ENCODE data around the gene MOB3A.
"Not testable (repeated sequence)": the region's sequence is repeated elsewhere in the genome, so short reads cannot be mapped to it uniquely, and the experiment has no call there.

The MOB3A gene

DNA sequence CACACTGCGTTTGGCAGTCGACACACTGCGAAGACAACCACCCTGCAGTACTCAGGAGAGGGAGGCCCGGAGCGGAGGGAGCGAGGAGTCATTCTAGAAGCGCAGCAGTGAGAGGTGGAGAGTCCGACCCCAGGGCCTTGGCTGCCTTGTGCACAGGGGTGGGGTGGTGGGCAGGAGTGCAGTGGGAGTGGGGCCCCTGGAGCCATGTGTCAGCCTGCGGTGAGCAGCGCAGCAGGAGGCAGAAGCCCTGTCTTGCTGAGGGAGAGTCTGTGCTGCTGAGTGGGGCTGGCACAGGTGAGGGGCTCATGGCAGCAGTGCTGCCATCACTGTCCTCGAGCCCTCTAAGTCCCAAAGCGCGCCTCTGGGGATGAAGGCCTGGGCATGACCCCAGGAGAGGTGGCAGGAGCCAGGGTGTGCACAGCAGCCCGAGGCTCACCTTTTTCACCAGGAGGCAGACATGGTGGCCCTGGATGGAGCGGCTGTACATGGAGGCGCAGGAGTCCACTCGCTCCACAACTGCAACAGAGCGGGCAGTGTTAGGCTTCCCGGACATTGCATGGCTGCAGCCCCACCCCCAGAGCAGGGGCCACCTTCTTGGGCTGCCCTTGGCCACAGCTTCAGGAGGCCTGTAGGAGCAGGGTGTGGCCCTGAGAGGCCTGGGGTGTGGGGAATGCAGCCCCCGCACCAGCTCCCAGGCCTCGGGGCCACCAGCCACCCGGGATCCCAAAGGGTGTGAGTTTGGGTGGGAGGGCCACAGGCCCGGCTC is 12.3 kb upstream of the MOB3A start:
- DNase-seq (ENCODE audit: low read depth) = no peak

DNA sequence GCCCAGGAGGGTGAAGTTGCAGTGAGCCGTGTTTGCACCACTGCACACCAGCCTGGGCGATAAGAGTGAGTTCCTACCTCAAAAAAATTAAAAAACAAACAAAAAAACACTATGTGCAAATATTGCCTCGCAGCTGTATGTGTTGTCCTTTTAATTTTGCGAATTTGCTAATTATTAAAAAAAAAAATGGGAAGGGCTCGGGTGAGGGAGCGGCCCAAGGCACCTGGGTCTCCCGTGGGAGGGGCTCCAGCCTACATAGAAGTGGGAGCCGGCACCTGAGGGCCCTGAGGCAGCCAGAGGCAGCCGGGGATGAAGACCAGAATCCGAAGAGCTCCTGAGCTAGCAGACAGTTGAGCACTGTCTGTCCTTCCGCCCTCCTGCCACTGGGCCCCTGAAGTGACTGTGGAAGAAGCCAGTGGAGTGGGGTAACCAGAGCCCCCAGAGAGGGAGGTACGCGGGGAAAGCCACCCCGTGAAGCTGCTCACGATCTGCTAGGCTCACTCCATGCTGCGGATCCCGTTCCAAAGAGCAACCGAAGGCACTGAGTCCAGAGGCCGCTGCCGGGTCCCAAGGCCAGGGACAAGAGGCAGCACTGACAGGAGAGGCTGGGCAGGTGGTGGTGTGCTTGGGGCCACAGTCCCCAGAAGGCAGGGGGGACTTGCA is 7.0 kb upstream of the MOB3A start:
- DNase-seq (ENCODE audit: low read depth) = no peak

DNA sequence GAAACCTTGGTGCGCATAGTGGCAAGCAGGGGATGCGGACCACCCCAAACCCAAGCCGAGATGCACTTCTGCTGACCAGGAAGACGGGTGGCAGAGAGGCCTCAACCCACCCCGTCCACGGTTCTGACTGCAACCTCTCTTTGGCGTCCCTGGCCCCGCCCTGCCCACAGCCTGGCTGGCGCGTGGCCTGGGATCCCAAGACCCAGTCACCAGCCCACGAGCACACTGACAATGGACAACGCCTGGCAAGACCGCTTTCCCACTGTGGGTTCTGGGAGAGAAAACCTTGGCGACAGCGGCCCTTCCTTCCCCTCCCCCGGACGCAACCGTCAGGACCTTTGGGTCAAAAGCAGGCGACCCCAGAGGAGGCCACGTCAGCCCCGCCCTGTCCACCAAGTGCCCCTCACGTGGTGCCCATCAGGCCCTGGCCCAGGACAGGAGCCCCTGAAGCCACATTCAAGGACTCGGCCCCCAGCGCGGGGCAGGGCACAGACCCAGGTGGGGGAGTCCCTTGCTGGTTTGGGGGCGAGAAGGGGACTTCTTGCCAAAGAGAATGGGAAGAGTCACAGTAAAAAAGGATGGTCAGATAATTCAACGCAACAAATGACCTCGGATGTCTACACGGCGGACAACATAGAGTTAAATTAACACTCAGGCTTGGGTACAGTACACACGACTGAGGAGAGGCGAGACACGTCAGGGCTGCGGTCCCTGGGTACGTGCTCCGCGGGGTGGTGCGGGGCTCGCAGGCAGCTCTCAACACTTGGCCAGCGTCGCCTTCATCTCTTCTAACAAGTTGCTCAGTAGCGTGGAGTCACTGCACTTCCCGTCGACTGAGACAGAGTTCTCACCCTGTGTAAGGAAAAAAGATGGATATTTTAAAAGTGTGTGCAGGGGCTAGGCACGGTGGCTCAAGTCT is 5.5 kb upstream of the MOB3A start:
- DNase-seq (ENCODE audit: low read depth) = no peak

DNA sequence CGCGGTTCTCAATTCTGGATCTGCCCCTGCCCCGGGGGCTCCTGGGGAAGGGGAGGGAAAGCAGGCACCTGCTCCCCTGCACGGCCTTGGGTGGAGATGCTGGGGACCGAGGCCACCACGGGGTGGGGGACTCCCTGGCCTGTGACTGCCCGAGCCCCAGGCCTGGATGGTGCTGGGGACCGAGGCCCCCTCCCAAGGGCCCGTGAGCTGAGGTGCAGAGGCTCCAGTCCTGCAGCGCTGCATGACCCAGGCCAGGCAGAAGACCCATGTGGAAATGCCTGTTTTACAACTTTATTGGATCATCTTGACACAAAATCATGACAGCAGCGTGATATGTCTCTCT is 4.6 kb upstream of the MOB3A start:
- DNase-seq (ENCODE audit: low read depth) = no peak

DNA sequence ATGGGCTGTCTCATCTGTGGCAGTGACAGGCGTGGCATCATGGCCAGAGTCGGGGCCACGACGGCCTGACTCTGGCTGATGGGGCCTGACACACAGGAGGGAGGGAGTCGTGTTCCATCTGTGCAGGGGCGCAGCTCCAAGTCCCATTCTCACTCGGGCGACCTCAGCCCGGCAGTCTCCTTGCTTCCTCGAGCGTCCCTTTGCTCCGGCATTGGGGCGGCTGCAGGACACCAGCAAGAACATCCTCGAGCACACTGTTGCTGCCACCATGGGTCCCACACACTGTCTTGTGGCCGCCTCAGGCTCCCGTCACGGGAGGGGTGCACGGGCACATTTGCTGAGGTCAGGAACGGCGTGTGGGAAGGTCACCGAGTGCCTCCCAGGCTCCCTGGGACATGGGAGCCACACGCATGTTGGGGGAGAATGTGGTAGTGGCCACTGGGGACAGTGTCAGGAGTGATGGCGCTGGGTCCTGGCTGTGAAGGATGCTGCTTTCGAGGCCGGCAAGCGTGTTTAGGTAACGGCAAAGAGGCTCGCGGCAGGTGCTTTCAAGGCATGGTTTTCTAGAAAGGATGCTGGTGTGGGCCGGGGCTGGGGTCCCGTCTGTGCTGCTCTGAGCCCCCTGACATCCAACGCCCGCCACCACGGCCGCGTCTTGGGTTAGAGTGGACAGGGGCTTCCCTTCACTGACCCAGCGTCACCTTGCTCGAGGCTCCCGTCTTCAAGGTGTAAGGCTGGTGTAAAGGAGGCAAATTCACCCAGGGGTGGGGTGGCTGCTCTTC is 4.0 kb upstream of the MOB3A start:
- DNase-seq (ENCODE audit: low read depth) = no peak

DNA sequence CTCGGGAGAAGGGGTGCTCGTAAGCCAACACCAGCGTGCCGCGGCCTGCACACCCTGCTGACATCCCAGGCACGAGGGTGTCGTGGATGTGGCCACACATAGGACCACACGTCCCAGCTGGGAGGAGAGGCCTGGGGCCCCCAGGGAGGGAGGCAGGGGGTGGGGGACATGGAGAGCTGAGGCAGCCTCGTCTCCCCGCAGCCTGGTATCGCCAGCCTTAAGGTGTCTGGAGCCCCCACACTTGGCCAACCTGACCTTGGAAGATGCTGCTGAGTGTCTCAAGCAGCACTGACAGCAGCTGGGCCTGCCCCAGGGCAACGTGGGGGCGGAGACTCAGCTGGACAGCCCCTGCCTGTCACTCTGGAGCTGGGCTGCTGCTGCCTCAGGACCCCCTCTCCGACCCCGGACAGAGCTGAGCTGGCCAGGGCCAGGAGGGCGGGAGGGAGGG is 3.0 kb upstream of the MOB3A start:
- DNase-seq (ENCODE audit: low read depth) = no peak

DNA sequence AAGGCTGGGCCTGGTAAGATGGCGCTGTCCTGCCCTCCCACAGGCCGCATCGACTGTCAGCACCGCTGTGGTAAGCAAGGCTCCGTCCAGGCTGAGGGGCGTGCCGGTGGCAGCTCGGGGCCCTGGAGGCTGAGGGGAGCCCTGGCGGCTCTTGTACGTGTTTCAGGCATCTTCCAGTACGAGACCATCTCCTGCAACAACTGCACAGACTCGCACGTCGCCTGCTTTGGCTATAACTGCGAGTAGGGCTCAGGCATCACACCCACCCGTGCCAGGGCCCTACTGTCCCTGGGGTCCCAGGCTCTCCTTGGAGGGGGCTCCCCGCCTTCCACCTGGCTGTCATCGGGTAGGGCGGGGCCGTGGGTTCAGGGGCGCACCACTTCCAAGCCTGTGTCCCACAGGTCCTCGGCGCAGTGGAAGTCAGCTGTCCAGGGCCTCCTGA is 1.8 kb upstream of the MOB3A start:
- DNase-seq (ENCODE audit: low read depth) = no peak

DNA sequence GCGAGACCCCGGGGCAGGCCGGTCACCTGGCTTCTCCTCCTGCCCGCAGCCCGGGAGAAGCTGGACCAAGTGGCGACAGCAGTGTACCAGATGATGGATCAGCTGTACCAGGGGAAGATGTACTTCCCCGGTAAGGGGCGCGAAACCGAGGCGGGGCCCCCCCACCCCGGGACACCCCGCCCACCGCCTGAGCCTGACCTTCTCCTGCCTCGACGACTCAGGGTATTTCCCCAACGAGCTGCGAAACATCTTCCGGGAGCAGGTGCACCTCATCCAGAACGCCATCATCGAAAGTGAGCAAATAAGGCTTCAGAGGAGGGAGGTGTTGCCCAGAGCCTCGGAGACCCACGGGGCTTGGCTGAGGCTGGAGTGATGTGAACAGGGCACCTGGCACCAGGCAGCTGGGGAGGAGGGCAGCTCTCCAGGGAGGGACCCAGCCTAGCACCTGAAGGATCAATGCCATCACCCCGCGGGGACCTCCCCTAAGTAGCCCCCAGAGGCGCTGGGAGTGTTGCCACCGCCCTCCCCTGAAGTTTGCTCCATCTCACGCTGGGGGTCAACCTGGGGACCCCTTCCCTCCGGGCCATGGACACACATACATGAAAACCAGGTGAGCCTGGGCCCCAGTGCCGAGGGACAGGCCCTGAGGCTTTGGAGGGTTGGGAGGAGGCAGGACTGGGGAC is 1.2 kb upstream of the MOB3A start:
- no peak for DNase-seq (ENCODE audit: low read depth)

DNA sequence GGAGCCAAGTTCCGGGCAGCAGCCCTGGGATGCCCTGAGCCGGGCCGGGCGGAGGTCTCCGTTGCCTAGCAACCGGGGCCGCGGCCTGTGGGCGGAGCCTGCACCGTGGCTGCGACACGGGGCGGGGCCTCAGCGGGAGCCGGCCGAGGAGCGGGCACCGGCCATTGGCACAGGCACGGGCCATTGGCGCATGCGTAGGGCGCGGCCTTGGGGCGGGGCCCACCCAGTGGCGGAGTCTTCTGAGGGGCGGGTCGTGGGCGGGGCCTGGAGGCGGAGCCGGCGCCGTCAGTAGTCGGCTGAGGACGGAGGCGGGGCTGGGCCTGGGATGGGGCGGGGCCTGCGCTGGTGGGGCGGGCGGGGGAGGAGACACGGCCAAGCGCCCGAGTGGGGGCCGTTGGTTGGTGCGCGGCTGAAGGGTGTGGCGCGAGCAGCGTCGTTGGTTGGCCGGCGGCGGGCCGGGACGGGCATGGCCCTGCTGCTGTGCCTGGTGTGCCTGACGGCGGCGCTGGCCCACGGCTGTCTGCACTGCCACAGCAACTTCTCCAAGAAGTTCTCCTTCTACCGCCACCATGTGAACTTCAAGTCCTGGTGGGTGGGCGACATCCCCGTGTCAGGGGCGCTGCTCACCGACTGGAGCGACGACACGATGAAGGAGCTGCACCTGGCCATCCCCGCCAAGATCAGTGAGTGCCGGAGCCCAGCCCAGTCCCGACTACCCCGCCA is 515 bp upstream of the MOB3A start, which contains the start of gene IZUMO4:
IZUMO4 (plus strand) TSS at position 436 of the 723 bp plus-strand sequence; CDS start at position 467, 31 bp downstream.
- peak; percentile 60 for DNase-seq (ENCODE audit: low read depth)

DNA sequence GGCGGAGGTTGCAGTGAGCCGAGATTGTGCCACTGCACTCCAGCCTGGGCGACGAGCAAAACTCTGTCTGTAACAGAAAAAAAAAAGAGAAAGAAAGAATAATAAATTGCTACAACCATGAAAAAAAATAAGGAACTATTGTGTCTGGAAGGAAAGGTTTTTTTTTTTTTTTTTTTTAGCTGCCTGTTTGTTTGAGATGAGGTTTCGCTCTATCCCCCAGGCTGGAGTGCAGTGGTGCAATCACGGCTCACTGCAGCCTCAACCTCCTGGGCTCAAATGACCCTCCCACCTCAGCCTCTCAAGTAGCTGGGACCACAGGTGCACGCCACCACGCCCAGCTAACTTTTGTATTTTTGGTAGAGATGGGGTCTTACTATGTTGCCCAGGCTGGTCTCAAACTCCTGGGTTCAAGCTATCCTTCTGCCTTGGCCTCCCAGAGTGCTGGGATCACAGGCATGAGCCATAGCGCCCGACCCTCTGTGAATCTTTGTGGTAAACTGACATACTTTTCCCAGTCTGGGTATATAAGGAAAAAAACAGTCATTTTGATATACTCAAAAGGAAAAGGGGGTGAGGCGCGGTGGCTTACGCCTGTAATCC is 4.1 kb downstream of the MOB3A start:
- not testable (repeated sequence) for DNase-seq (ENCODE audit: low read depth)

DNA sequence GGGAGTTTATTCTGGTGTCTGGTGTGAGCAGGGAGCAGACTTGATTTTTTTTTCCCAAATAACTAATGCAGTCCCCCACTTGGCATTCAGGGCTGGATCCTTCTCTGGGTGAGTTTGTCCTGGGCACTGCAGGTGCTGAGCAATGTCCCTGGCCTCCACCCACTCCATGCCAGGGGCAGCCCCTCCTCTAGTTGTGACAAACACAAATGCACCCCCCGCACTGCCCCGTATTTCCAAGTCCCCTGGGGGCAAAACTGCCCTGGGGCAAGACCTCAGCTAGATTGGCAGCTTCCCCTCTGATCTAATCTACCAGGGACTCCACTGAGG is 6.4 kb downstream of the MOB3A start:
- no peak for DNase-seq (ENCODE audit: low read depth)

DNA sequence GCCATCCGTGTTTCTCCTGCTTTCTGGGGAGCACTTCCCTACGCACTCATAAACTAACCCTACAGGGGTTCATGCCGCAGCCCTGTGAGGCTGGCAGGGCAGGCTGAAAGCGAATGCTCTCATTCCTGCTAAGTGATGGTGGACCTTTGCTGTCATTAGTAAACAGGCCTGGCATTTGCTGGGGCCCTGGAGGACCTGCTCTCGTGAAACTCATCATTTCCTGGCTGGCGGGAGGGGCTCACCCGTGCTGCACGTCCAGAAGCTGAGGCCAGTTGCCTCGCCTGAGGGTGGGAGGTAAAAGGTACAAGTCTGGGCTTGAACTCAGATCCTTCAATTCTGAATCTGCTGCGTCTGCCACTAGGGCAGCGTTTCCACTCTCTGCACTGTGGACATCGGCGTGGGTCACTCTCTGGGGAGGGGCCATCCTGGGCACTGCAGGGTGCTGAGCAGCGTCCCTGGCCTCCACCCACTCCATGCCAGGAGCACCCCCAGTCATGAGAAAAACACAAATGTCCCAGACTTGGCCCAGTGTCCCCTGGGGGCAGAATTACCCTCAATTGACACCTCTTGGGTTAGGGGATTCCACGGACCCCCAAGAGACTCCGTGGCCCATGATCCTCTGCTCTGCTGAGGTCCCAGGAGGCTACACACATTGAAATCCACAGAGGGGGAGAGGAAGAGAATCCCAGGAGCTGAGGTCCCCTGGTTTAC is 7.0 kb downstream of the MOB3A start:
- no peak for DNase-seq (ENCODE audit: low read depth)

DNA sequence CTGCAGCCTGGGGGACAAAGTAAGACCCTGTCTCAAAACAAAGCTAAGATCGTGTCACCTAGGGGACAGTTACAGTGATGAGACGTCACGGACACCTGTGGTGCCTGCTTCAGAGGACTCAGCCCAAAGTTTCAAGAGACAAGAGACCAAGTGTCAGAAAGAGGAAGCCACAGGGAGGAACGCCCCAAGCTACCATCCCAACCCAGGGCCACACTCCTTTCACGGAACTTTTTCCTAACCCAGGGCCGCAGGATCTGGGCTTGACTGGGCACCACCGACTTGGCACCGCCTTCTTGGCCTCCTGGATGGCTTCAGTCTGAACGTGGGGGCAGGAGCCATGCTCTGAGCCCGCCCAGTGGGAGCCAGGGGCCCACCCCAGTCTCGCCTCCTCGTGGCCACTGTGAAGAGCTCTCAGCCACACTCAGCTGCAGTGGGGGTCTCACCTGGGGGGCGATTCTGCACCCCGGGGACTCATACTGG is 8.5 kb downstream of the MOB3A start:
- no peak for DNase-seq (ENCODE audit: low read depth)

DNA sequence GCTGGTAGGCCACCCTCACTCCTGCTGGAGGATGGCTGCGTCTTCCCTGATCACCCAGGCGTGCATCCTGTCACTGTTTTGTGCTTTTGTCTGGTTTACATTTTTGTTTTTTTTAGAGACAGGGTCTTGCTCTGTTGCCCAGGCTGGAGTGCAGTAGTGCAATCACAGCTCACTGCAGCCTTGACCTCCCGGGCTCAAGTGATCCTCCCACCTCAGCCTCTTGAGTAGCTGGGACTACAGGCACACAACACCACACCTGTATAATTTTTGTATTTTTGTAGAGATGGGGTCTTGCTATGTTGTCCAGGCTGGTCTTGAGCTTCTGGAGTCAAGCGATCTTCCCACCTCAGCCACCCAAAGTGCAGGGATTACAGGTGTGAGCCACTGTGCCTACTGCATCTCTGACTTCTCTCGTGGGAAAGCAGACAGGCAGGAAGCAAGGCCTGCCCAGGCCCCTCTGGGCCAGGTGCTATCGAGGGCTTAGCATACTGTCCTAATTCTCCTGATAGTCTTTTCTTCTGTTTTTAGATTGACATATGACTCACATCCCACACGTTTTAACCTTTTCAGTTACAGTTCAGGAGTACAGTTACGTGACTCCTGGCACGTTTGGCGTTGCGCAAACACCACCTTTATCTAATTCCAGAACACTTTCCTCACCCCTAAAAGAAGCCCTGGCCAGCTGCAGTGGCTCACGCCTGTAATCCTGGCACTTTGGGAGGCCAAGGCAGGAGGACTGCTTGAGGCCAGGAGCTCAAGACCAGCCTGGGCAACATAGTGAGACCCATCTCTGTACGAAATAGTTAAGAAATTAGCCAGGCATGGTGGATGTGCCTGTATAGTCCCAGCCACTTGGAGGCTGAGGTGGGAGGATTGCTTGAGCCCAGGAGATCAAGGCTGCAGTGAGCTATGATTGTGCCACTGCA is 9.2 kb downstream of the MOB3A start:
- not testable (repeated sequence) for DNase-seq (ENCODE audit: low read depth)

DNA sequence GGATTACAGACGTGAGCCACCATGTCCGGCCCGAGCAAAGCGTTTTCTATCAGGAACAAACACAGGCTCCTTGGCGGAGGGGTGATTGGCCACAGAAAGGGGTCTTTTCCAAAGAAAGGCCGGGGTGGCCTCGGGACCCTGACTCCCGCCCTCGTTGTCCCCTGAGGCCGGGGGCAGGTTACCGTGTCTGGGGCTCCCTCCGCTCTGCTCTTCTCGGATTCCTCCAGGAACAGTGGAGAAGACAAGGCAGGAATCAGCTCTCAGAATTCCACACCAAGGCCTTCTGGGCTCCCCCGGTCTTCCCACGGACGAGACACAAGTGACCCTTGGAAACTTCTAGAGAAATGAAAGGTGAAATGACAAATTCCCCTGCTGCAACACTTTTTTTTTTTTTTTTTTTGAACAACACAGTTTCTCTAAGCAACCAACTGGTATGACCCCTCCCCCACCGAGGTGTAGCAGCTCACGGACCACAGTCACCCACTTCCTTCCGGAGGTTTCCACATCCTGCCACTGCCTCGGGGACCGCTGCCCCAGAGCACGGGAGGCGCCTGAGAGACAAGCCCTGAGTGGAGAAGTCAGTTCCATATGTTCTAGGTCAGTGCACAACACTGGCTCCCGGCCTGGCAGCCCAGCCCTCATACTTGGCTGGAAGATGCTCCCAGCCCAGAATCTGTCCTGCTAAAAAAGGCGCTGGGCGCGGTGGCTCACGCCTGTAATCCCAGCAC is 11.0 kb downstream of the MOB3A start:
- DNase-seq (ENCODE audit: low read depth) = no peak

DNA sequence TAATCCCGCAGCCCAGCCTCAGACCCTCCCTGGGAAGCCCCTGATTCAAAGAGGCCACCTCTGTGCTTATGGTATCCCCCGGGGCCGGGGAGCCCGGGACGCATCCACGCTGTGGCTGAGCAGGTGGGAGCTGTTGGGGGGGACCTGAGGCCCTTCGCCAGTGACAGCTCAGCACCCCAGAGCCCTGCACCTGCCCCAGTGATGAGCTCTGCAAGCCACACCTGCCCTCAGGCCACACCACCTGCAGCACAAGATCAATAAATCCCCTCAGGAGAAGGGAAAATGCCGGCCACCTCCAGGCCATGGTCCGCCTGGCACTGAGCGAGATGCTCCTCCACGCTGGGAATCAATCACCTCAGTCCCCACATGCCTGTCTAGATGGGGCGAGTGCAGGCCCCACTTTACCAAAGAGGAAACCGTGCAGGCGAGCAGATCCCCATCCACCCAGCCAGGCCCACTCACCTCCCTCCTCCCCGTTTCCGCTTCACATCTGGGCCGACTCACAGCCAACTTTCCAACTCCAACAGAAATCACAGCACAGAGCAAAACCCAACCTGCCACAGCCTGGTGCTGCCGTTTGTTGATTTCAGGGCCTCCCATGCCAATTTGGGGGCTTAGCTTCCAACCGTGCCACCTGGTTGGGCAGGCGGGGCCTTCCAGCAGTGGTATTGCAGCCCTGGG is 12.8 kb downstream of the MOB3A start:
- DNase-seq (ENCODE audit: low read depth) = no peak

Measured in non-pigmented ciliary epithelial cell (primary cell).